ENCODE data around the gene CHID1.

The CHID1 gene

DNA sequence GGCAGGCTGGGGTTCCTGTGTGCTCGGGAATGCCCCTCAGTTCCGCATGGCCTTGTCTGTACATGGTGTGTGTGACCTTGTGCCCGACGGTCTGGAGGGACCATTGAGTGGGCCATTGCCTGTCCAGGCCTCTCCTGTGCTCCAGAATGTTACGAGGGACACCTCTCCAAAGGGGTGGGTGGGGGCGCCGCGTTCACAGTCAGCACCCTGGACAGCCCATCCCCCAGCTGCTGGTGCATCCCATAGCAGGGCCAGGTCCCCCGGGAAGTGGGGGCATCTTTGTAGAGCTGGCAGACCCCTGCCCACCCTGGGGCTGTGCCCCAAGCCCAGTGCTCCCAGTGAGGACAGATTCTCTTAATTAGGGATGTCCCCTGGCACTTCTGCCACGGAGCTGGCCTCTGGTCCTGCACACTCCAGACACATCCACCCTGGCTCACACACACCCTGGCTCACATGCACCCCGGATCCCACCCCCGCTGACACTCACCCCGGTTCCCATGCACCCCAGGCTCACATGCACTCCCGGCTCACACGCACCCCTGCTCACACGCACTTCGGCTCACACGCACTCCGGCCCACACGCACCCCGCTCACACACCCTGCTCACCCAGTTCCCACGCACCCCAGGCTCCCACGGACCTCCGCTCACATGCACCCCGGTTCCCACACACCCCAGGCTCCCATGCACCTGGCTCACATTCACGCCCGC is 52.4 kb downstream of the CHID1 start:
- Histone ChIP-seq H3K27me3 (no peaks in the 10 kb centered on the region), H3K4me1 (ENCODE audit: control insufficient read depth in 1 of 2, insufficient read depth in 1 of 2, low read depth in 1 of 2, low read length in 1 of 2) (no peaks in the 10 kb centered on the region), H3K4me3 (ENCODE audit: low read depth in 1 of 2, low read length in 1 of 2) (no peak overlapping the region), H3K36me3 (no peaks in the 10 kb centered on the region), H3K27ac (no peak overlapping the region), H3K9me3 (no peaks in the 10 kb centered on the region)
- no peak for TF ChIP-seq CTCF (IDR thresholded peaks at IDR 0.05)

- Histone ChIP-seq H3K36me3 (no peaks in the 10 kb centered on the region), H3K9me3 (no peaks in the 10 kb centered on the region), H3K27me3 (peaks cover 6% of the 10 kb centered on the region), H3K4me3 (ENCODE audit: low read depth in 1 of 2, low read length in 1 of 2) (no peak overlapping the region), H3K4me1 (ENCODE audit: control insufficient read depth in 1 of 2, insufficient read depth in 1 of 2, low read depth in 1 of 2, low read length in 1 of 2) (no peaks in the 10 kb centered on the region), H3K27ac (no peak overlapping the region)
- no peak for TF ChIP-seq CTCF (IDR thresholded peaks at IDR 0.05)
Measured at GRCh38 chr11:856397-856796, 54.2 kb downstream of the CHID1 start.

GRCh38 chr11:855796-856195 is 54.8 kb downstream of the CHID1 start:
- Histone ChIP-seq H3K36me3 (no peaks in the 10 kb centered on the region), H3K4me1 (ENCODE audit: control insufficient read depth in 1 of 2, insufficient read depth in 1 of 2, low read depth in 1 of 2, low read length in 1 of 2) (no peaks in the 10 kb centered on the region), H3K4me3 (ENCODE audit: low read depth in 1 of 2, low read length in 1 of 2) (no peak overlapping the region)

GRCh38 chr11:855330-855674 is 55.3 kb downstream of the CHID1 start:
- Histone ChIP-seq H3K4me1 (ENCODE audit: control insufficient read depth in 1 of 2, insufficient read depth in 1 of 2, low read depth in 1 of 2, low read length in 1 of 2) (no peaks in the 10 kb centered on the region), H3K27ac (no peak overlapping the region), H3K9me3 (no peaks in the 10 kb centered on the region), H3K36me3 (no peaks in the 10 kb centered on the region), H3K4me3 (ENCODE audit: low read depth in 1 of 2, low read length in 1 of 2) (no peak overlapping the region), H3K27me3 (peaks cover 16% of the 10 kb centered on the region)
- no peak for TF ChIP-seq CTCF (IDR thresholded peaks at IDR 0.05)

More at GRCh38 chr11:855796-856195, 54.8 kb downstream of the CHID1 start:
- Histone ChIP-seq H3K27me3 (peaks cover 12% of the 10 kb centered on the region), H3K27ac (no peak overlapping the region), H3K9me3 (no peaks in the 10 kb centered on the region)
- TF ChIP-seq CTCF (IDR thresholded peaks at IDR 0.05) = no peak

DNA sequence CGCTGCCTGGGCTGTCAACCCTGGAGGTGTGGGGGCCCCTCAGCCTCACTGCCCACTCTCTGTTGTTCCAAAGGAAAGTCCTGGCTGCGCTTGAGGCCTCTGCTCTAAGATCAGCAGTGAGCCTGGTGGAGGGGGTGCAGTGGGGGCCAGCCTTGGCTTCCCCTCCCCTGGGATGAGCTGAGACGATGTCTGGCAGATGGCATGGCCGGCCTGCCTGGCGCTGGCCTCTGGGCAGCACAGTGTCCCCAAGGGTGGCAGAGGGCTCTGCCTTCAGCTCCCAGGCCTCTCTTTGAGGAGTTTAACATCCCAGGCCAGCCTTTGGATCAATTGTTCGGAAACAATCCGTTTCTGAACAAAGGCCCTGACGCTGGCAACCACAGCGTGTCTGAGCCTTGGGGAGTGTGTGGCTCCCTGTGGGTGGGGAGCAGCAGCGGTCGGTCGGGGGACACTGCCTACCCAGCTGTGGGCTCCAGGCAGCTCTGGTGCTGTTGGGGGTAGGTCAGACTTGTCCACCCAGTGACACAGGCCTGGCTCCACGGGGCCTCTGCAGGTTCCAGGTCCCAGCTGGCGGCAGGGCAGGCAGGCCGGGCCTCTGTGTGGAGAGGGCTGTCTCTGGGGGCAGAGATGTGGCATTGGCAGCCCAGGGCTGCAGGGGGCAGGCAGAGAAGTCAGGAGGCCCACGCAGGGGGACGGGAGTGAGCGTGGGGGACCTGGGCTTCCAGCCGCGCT is 55.8 kb downstream of the CHID1 start:
- Histone ChIP-seq H3K4me1 (ENCODE audit: control insufficient read depth in 1 of 2, insufficient read depth in 1 of 2, low read depth in 1 of 2, low read length in 1 of 2) (no peaks in the 10 kb centered on the region), H3K27me3 (peaks cover 22% of the 10 kb centered on the region), H3K27ac (no peak overlapping the region), H3K9me3 (no peaks in the 10 kb centered on the region), H3K36me3 (no peaks in the 10 kb centered on the region), H3K4me3 (ENCODE audit: low read depth in 1 of 2, low read length in 1 of 2) (no peak overlapping the region)
- TF ChIP-seq CTCF (IDR thresholded peaks at IDR 0.05) = no peak
